ENCODE data around the gene GULP1.

Gene GULP1

GRCh38 chr2:188607501-188607900 lies 315.8 kb downstream of the GULP1 start:
- Histone ChIP-seq H3K4me1 (no peaks in the 10 kb centered on the region), H3K27me3 (no peaks in the 10 kb centered on the region), H3K9me3 (no peaks in the 10 kb centered on the region), H3K4me3 (ENCODE audit: low read depth, low read length) (no peak overlapping the region), H3K36me3 (no peaks in the 10 kb centered on the region)
- DNase-seq = no peak
- no peak for TF ChIP-seq CTCF (IDR thresholded peaks at IDR 0.05; ENCODE audit: low read depth, low read length)

- H3K4me3 ChIP-seq (ENCODE audit: low read depth, low read length) = no peak overlapping the region
- no peak for DNase-seq
- TF ChIP-seq CTCF (IDR thresholded peaks at IDR 0.05; ENCODE audit: low read depth, low read length) = no peak
- no peaks in the 10 kb centered on the region for H3K4me1 ChIP-seq
- H3K9me3 ChIP-seq = no peaks in the 10 kb centered on the region
- H3K36me3 ChIP-seq = no peaks in the 10 kb centered on the region
- H3K27me3 ChIP-seq = no peaks in the 10 kb centered on the region
Observed at GRCh38 chr2:188609321-188610049, 317.8 kb downstream of the GULP1 start.

- H3K36me3 ChIP-seq = no peaks in the 10 kb centered on the region
- H3K4me3 ChIP-seq (ENCODE audit: low read depth, low read length) = no peak overlapping the region
- H3K9me3 ChIP-seq = no peaks in the 10 kb centered on the region
- no peak for TF ChIP-seq CTCF (IDR thresholded peaks at IDR 0.05; ENCODE audit: low read depth, low read length)
- no peaks in the 10 kb centered on the region for H3K27me3 ChIP-seq
- no peaks in the 10 kb centered on the region for H3K4me1 ChIP-seq
- no peak for DNase-seq
Observed at GRCh38 chr2:188610050-188610444, 318.4 kb downstream of the GULP1 start.

GRCh38 chr2:188610827-188611226 lies 319.2 kb downstream of the GULP1 start:
- Histone ChIP-seq H3K4me3 (ENCODE audit: low read depth, low read length) (no peak overlapping the region), H3K9me3 (no peaks in the 10 kb centered on the region), H3K4me1 (no peaks in the 10 kb centered on the region), H3K27me3 (no peaks in the 10 kb centered on the region), H3K36me3 (no peaks in the 10 kb centered on the region)
- no peak for TF ChIP-seq CTCF (IDR thresholded peaks at IDR 0.05; ENCODE audit: low read depth, low read length)
- DNase-seq = no peak

GRCh38 chr2:188619146-188619545 lies 327.5 kb downstream of the GULP1 start:
- no peak for TF ChIP-seq CTCF (IDR thresholded peaks at IDR 0.05; ENCODE audit: low read depth, low read length)
- H3K9me3 ChIP-seq = no peaks in the 10 kb centered on the region
- H3K27me3 ChIP-seq = no peaks in the 10 kb centered on the region
- DNase-seq = no peak
- no peaks in the 10 kb centered on the region for H3K36me3 ChIP-seq
- H3K4me1 ChIP-seq = no peaks in the 10 kb centered on the region
- H3K4me3 ChIP-seq (ENCODE audit: low read depth, low read length) = no peak overlapping the region

GRCh38 chr2:188620916-188621315 lies 329.2 kb downstream of the GULP1 start:
- Histone ChIP-seq H3K4me1 (no peaks in the 10 kb centered on the region), H3K4me3 (ENCODE audit: low read depth, low read length) (no peak overlapping the region), H3K9me3 (no peaks in the 10 kb centered on the region), H3K36me3 (no peaks in the 10 kb centered on the region), H3K27me3 (no peaks in the 10 kb centered on the region)
- no peak for DNase-seq
- no peak for TF ChIP-seq CTCF (IDR thresholded peaks at IDR 0.05; ENCODE audit: low read depth, low read length)

Data from BE2C (cell line).